Measurements from ENCODE around the gene FBLN1. TPM values are rescaled to one million over a fixed set of nuclear protein-coding genes. Genes with fewer than 3 reads are reported as not detected.

Gene FBLN1
- total and polyA plus RNA-seq, 2 of the 8 experiments (the other 6 are each of a cell fraction or from before 2014, with no cell fraction given) = 159 to 168 TPM

DNA sequence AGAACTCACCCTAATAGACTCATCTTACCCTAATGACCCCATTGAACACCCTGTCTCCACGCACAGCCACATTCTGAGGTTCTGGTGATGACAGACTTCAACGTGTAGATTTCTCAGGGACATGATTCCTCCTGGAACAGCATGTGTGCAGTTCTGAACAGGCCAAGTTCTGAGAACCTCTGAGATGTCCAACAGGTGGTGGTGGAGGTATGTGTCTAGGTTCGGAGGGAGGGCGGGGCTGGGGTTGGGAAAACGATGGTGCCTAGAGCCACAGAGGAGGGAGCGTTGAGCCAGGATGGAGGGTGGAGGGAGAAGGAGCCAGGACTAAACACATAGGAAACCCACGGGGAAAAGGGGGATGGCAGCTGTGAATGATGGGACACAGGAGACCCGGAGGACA, 43.4 kb upstream of the FBLN1 start (continued):
- no peak for TF ChIP-seq CHD7 (IDR thresholded peaks at IDR 0.05; ENCODE audit: insufficient replicate concordance, low read length)
- no peak for TF ChIP-seq HDAC6 (IDR thresholded peaks at IDR 0.05; ENCODE audit: low read depth, low read length)
- no peak for TF ChIP-seq BACH1 (IDR thresholded peaks at IDR 0.05; ENCODE audit: low read length)
- no peak for TF ChIP-seq SIN3A (conservative IDR thresholded peaks at IDR 0.05 in 1 of 2, IDR thresholded peaks at IDR 0.05 in 1 of 2; ENCODE audit: low read depth in 1 of 2, low read length in 2 of 2)
- no peak for TF ChIP-seq RBBP5 (IDR thresholded peaks at IDR 0.05; ENCODE audit: borderline replicate concordance, low read depth, low read length)
- TF ChIP-seq JUND (IDR thresholded peaks at IDR 0.05; ENCODE audit: low read length) = no peak
- no peak for TF ChIP-seq ATF2 (IDR thresholded peaks at IDR 0.05; ENCODE audit: low read length)
- no peak for TF ChIP-seq RXRA (IDR thresholded peaks at IDR 0.05; ENCODE audit: insufficient read depth, low read depth, low read length)
- TF ChIP-seq TAF1 (IDR thresholded peaks at IDR 0.05; ENCODE audit: low read depth, low read length) = no peak
- TF ChIP-seq SIRT6 (IDR thresholded peaks at IDR 0.05; ENCODE audit: low read length) = no peak

Measured in H1 (cell line).